ENCODE results near the gene SMC4.
"Not testable (repeated sequence)": the region's sequence is repeated elsewhere in the genome, so short reads cannot be mapped to it uniquely, and the experiment has no call there.

The SMC4 gene

GRCh38 chr3:160450846-160451245, 51.4 kb downstream of the SMC4 start:
- no peak for TF ChIP-seq POLR2A (IDR thresholded peaks at IDR 0.05; ENCODE audit: extremely low read depth, insufficient read length)
- no peak for TF ChIP-seq MYC (IDR thresholded peaks at IDR 0.05; ENCODE audit: low read depth, low read length)
- no peak for TF ChIP-seq CTCF (IDR thresholded peaks at IDR 0.05; ENCODE audit: low read depth, low read length)
- TF ChIP-seq, protein P1, sequence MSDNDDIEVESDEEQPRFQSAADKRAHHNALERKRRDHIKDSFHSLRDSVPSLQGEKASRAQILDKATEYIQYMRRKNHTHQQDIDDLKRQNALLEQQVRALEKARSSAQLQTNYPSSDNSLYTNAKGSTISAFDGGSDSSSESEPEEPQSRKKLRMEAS (IDR thresholded peaks at IDR 0.05; ENCODE audit: low read depth, low read length), result no peak
- DNase-seq (ENCODE audit: low read depth), result no peak
- no peak overlapping the region for H3K4me3 ChIP-seq (ENCODE audit: low read depth, low read length)

- no peak for DNase-seq (ENCODE audit: low read depth)
- no peak overlapping the region for H3K4me3 ChIP-seq (ENCODE audit: low read depth, low read length)
- no peak for TF ChIP-seq CTCF (IDR thresholded peaks at IDR 0.05; ENCODE audit: low read depth, low read length)
- TF ChIP-seq POLR2A (IDR thresholded peaks at IDR 0.05; ENCODE audit: extremely low read depth, insufficient read length), result no peak
- TF ChIP-seq, protein P1 (IDR thresholded peaks at IDR 0.05; ENCODE audit: low read depth, low read length), result no peak
- TF ChIP-seq MYC (IDR thresholded peaks at IDR 0.05; ENCODE audit: low read depth, low read length), result no peak
Measured at GRCh38 chr3:160451602-160452001, 52.2 kb downstream of the SMC4 start.

DNA sequence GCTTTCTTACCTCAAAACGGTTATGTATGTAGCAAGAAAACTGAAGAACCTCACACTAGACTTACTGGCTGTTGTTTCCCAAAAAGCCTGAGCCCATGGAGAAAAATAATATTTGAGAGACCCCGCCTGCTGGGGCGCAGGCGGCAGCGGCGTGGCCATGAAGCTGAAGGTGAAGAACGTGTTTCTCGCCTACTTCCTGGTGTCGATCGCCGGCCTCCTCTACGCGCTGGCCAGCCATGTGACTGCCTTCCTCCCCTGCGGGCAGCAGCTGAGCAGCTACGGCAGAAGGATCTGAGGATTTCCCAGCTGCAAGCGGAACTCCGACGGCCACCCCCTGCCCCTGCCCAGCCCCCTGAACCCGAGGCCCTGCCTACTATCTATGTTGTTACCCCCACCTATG, 52.8 kb downstream of the SMC4 start:
- H3K4me3 ChIP-seq (ENCODE audit: low read depth, low read length), result not testable (repeated sequence)

DNA sequence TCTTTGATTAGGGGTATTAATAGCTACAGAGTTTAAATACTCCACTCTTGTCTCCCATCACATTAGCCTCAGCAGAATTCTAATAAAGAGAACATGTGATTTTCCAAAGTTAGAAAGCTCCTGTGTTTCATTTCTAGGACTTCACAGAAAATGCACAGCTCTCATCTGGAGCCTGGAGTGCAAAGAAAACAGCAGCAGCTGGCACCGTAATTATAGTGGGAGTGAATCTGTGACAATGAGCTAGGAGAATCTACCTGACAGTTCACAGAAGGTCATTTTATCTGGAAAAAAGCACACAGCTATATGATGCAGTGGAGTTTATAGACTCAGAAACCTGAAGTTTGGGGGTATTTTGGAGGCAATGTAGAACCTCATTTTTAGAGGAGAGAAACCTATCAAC, 55.5 kb downstream of the SMC4 start:
- no peak for TF ChIP-seq CTCF (IDR thresholded peaks at IDR 0.05; ENCODE audit: low read depth, low read length)
- TF ChIP-seq MYC (IDR thresholded peaks at IDR 0.05; ENCODE audit: low read depth, low read length), result no peak
- TF ChIP-seq, protein P1 (IDR thresholded peaks at IDR 0.05; ENCODE audit: low read depth, low read length), result no peak
- no peak for TF ChIP-seq POLR2A (IDR thresholded peaks at IDR 0.05; ENCODE audit: extremely low read depth, insufficient read length)
- no peak for DNase-seq (ENCODE audit: low read depth)

More for the DNA sequence above, 52.8 kb downstream of the SMC4 start:
- not testable (repeated sequence) for DNase-seq (ENCODE audit: low read depth)

GRCh38 chr3:160455846-160456245, 56.4 kb downstream of the SMC4 start:
- H3K4me3 ChIP-seq (ENCODE audit: low read depth, low read length), result no peak overlapping the region
- DNase-seq (ENCODE audit: low read depth), result no peak
- TF ChIP-seq MYC (IDR thresholded peaks at IDR 0.05; ENCODE audit: low read depth, low read length) (no peak), CTCF (IDR thresholded peaks at IDR 0.05; ENCODE audit: low read depth, low read length) (no peak), POLR2A (IDR thresholded peaks at IDR 0.05; ENCODE audit: extremely low read depth, insufficient read length) (no peak)
- TF ChIP-seq, protein P1 (IDR thresholded peaks at IDR 0.05; ENCODE audit: low read depth, low read length), result no peak

More for the DNA sequence above, 55.5 kb downstream of the SMC4 start:
- no peak overlapping the region for H3K4me3 ChIP-seq (ENCODE audit: low read depth, low read length)

- TF ChIP-seq, protein P1 (IDR thresholded peaks at IDR 0.05; ENCODE audit: low read depth, low read length), result no peak
- TF ChIP-seq MYC (IDR thresholded peaks at IDR 0.05; ENCODE audit: low read depth, low read length) (no peak), POLR2A (IDR thresholded peaks at IDR 0.05; ENCODE audit: extremely low read depth, insufficient read length) (no peak), CTCF (IDR thresholded peaks at IDR 0.05; ENCODE audit: low read depth, low read length) (no peak)
- DNase-seq (ENCODE audit: low read depth), result no peak
Measured at GRCh38 chr3:160458151-160458550, 58.7 kb downstream of the SMC4 start.

More at GRCh38 chr3:160458151-160458550, 58.7 kb downstream of the SMC4 start:
- no peak overlapping the region for H3K4me3 ChIP-seq (ENCODE audit: low read depth, low read length)

All from NB4 (cell line).